Astrocyte (in vitro differentiated cells and primary cell): ENCODE measurements around the gene GORASP2. TPM values are rescaled to one million over a fixed set of nuclear protein-coding genes. Genes with fewer than 3 reads are reported as not detected.

ENCODE experiments used
- DNase-seq: peaks from one replicate; pipeline ENCODE4 v3.0.0-alpha.2; 2010; ENCODE audit warnings: low read depth
- FAIRE-seq: peaks from 2 replicates; lab custom pipeline; 2011; peaks lifted over from hg19 to GRCh38; lab: Jason Lieb, UNC
- H2AFZ ChIP-seq: 2 replicates; pipeline ENCODE4 v1.6.0; 2012; ENCODE audit warnings: low read depth, low read length, inconsistent platforms
- H3K27ac ChIP-seq: 2 replicates; pipeline ENCODE4 v1.5.1; 2011; ENCODE audit warnings: low read depth, low read length, inconsistent platforms
- H3K27me3 ChIP-seq: 2 replicates; pipeline ENCODE4 v1.6.0; 2011; ENCODE audit warnings: low read length, inconsistent platforms; ENCODE audit not compliant: insufficient read depth
- H3K36me3 ChIP-seq: 2 replicates; pipeline ENCODE4 v1.5.1; 2011; ENCODE audit warnings: low read length, inconsistent platforms; ENCODE audit not compliant: insufficient read depth
- H3K4me1 ChIP-seq: 2 replicates; pipeline ENCODE4 v1.5.1; 2011; ENCODE audit warnings: low read length, inconsistent platforms; ENCODE audit not compliant: insufficient read depth
- H3K4me2 ChIP-seq: 2 replicates; pipeline ENCODE4 v1.6.0; 2012; ENCODE audit warnings: low read length, inconsistent platforms
- H3K4me3 ChIP-seq: 2 replicates; pipeline ENCODE4 v1.5.1; 2011; ENCODE audit warnings: low read depth, mild to moderate bottlenecking, low read length, inconsistent platforms; ENCODE audit not compliant: insufficient read depth
- H3K79me2 ChIP-seq: 2 replicates; pipeline ENCODE4 v1.6.0; 2012; ENCODE audit warnings: mild to moderate bottlenecking, low read length, inconsistent platforms; ENCODE audit not compliant: insufficient read depth
- H3K9ac ChIP-seq: 2 replicates; pipeline ENCODE4 v1.6.0; 2012; ENCODE audit warnings: mild to moderate bottlenecking, low read length, inconsistent platforms
- H3K9me3 ChIP-seq: 2 replicates; pipeline ENCODE4 v1.5.1; 2012; ENCODE audit warnings: low read depth, mild to moderate bottlenecking, low read length, inconsistent platforms; ENCODE audit not compliant: insufficient read depth
- H4K20me1 ChIP-seq: 2 replicates; pipeline ENCODE4 v1.6.0; 2012; ENCODE audit warnings: low read length, inconsistent platforms; ENCODE audit not compliant: insufficient read depth
- H3K27ac Mint-ChIP-seq: one replicate; pipeline ENCODE4 v1.8.0; 2021; ENCODE audit warnings: mild to moderate bottlenecking, mixed read lengths; ENCODE audit not compliant: unreplicated experiment
- H3K27me3 Mint-ChIP-seq: one replicate; pipeline ENCODE4 v1.8.0; 2021; ENCODE audit warnings: low read depth, mixed read lengths; ENCODE audit not compliant: unreplicated experiment
- H3K36me3 Mint-ChIP-seq: one replicate; pipeline ENCODE4 v1.8.0; 2021; ENCODE audit warnings: low read depth, mixed read lengths; ENCODE audit not compliant: unreplicated experiment
- H3K4me1 Mint-ChIP-seq: one replicate; pipeline ENCODE4 v1.8.0; 2021; ENCODE audit warnings: low read depth, mixed read lengths; ENCODE audit not compliant: unreplicated experiment
- H3K4me3 Mint-ChIP-seq: one replicate; pipeline ENCODE4 v1.8.0; 2021; ENCODE audit warnings: mild to moderate bottlenecking, moderate library complexity, mixed read lengths; ENCODE audit not compliant: unreplicated experiment
- H3K9me3 Mint-ChIP-seq: one replicate; pipeline ENCODE4 v1.8.0; 2021; ENCODE audit warnings: mild to moderate bottlenecking, mixed read lengths; ENCODE audit not compliant: unreplicated experiment
- CTCF ChIP-seq: IDR thresholded peaks from 2 replicates; pipeline ENCODE4 v1.5.1; 2011; ENCODE audit warnings: low read depth, mild to moderate bottlenecking, inconsistent platforms, low read length, moderate library complexity; ENCODE audit not compliant: insufficient read depth
- EZH2 ChIP-seq: IDR thresholded peaks from 2 replicates; pipeline ENCODE4 v1.6.1; 2012; ENCODE audit warnings: mild to moderate bottlenecking, low read length, inconsistent platforms; ENCODE audit not compliant: insufficient read depth
- total RNA-seq: library from RNA; stranded (reverse); gene quantifications from 2 replicates; pipeline ENCODE4 v1.2.1, GENCODE V29; 2021

GORASP2 gene
- total RNA-seq, 1 donor from 2014 or later = 116 TPM

- no peak for DNase-seq
- H3K4me3 Mint-ChIP-seq = no peak overlapping the region
- no peaks in the 10 kb centered on the region for H4K20me1 ChIP-seq
- H3K27ac ChIP-seq = no peak overlapping the region
- no peaks in the 10 kb centered on the region for H3K4me1 Mint-ChIP-seq
- no peak overlapping the region for H3K27ac Mint-ChIP-seq
- no peak overlapping the region for H3K9ac ChIP-seq
- no peak overlapping the region for H3K4me2 ChIP-seq
- H2AFZ ChIP-seq = no peak overlapping the region
- H3K4me1 ChIP-seq = no peaks in the 10 kb centered on the region
- H3K36me3 ChIP-seq = peaks cover 7% of the 10 kb centered on the region
- peaks cover 7% of the 10 kb centered on the region for H3K36me3 Mint-ChIP-seq
- no peaks in the 10 kb centered on the region for H3K27me3 ChIP-seq
- no peaks in the 10 kb centered on the region for H3K79me2 ChIP-seq
- H3K9me3 Mint-ChIP-seq = no peaks in the 10 kb centered on the region
- H3K4me3 ChIP-seq = no peak overlapping the region
- H3K9me3 ChIP-seq = no peaks in the 10 kb centered on the region
- peak; percentile 41 for FAIRE-seq
- TF ChIP-seq CTCF (no peak), EZH2 (no peak)
- no peaks in the 10 kb centered on the region for H3K27me3 Mint-ChIP-seq
Measured at GRCh38 chr2:170991398-170992182, 62.5 kb downstream of the GORASP2 start.

GRCh38 chr2:170996316-170996715 lies 67.3 kb downstream of the GORASP2 start:
- Histone ChIP-seq H3K36me3 (peaks cover 15% of the 10 kb centered on the region), H3K4me2 (no peak overlapping the region), H3K9me3 (no peaks in the 10 kb centered on the region), H3K79me2 (no peaks in the 10 kb centered on the region), H4K20me1 (peaks cover 4% of the 10 kb centered on the region), H3K9ac (no peak overlapping the region), H3K27me3 (no peaks in the 10 kb centered on the region), H3K27ac (no peak overlapping the region), H3K4me1 (no peaks in the 10 kb centered on the region), H3K4me3 (no peak overlapping the region), H2AFZ (no peak overlapping the region)
- Mint-ChIP-seq H3K27me3 (no peaks in the 10 kb centered on the region), H3K36me3 (peaks cover 5% of the 10 kb centered on the region), H3K4me3 (no peak overlapping the region), H3K4me1 (no peaks in the 10 kb centered on the region), H3K9me3 (no peaks in the 10 kb centered on the region), H3K27ac (no peak overlapping the region)
- no peak for TF ChIP-seq CTCF
- TF ChIP-seq EZH2 = no peak
- no peak for DNase-seq
- FAIRE-seq = no peak
